Ishikawa (cell line): ENCODE measurements around the gene ZCWPW1.

ENCODE experiments used
- CEBPB ChIP-seq: IDR thresholded peaks from 2 replicates; pipeline ENCODE4 v1.6.1; 2012
- CREB1 ChIP-seq: IDR thresholded peaks from 2 replicates; pipeline ENCODE4 v1.6.1; 2012; ENCODE audit warnings: low read depth
- EP300 ChIP-seq: IDR thresholded peaks from 2 replicates; pipeline ENCODE4 v1.6.1; 2012; ENCODE audit warnings: borderline replicate concordance
- FOXM1 ChIP-seq: IDR thresholded peaks from 2 replicates; pipeline ENCODE4 v1.6.1; 2012; ENCODE audit warnings: low read depth, borderline replicate concordance
- MAX ChIP-seq: IDR thresholded peaks from 2 replicates; pipeline ENCODE4 v1.6.1; 2012
- NFIC ChIP-seq: IDR thresholded peaks from 2 replicates; pipeline ENCODE4 v1.6.1; 2012
- RAD21 ChIP-seq: IDR thresholded peaks from 2 replicates; pipeline ENCODE4 v1.6.1; 2012; ENCODE audit warnings: low read depth
- REST ChIP-seq: IDR thresholded peaks from 2 replicates; pipeline ENCODE4 v1.6.1; 2012; ENCODE audit warnings: low read depth, mild to moderate bottlenecking
- TAF1 ChIP-seq: IDR thresholded peaks from 2 replicates; pipeline ENCODE4 v1.6.1; 2012; ENCODE audit warnings: low read depth, mild to moderate bottlenecking
- TEAD4 ChIP-seq: IDR thresholded peaks from 2 replicates; pipeline ENCODE4 v1.6.1; 2012
- ZBTB7A ChIP-seq: IDR thresholded peaks from 2 replicates; pipeline ENCODE4 v1.6.1; 2012; ENCODE audit warnings: low read depth

GRCh38 chr7:100386940-100387339 lies 41.6 kb downstream of the ZCWPW1 start:
- TF ChIP-seq REST (no peak), TEAD4 (no peak), NFIC (no peak), RAD21 (no peak), EP300 (no peak), ZBTB7A (no peak), MAX (no peak), CEBPB (no peak), TAF1 (no peak), FOXM1 (no peak), CREB1 (no peak)
